Kidney tubule cell (primary cell): ENCODE measurements around the gene PCOLCE2.
"Not testable (repeated sequence)": the region's sequence is repeated elsewhere in the genome, so short reads cannot be mapped to it uniquely, and the experiment has no call there.

Experiments
- DNase-seq: peaks from one replicate; pipeline ENCODE4 v3.0.0-alpha.2; 2018; ENCODE audit warnings: low spot score

The PCOLCE2 gene

DNA sequence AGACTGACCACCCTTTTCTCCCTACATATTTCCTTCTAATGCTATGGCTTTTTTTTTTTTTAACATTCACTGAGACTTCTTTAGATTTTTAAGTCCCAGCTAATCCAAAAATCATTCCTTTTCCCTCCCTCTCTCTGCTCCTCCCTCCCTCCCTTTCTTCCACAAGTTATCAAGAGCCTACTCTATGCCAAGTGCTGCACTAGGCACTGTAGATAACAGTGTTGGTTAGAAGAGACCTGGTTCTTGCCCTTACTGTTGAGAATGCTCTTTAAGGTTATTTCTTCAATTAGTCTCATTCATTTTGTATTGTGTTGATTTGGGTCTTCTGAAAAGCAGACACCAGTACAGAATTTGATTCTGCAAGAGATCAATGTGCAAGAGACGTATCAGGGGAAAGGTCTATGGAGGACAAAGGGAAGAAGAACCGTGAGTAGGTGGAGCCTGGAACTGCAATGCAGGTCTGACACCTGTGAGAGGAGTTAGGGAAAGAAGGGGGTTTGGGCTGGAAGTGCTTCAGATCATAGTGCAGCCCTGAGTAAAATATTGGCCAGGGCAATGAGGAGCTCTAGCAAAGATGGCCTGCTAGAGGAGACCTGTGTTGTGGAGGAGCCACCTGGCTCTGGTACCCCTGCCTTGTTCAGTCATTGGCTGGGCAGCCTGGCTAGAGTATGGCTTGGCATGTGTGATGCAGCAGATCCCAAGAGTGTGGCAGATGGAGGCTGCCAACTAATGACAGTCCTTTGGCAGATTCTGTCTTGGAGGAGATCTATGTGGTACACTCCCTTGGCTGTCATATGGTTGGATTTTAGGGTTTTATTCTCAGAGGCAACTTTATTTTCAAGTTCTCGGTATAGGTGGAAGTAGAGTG is 9.7 kb upstream of the PCOLCE2 start:
- DNase-seq, result no peak

DNA sequence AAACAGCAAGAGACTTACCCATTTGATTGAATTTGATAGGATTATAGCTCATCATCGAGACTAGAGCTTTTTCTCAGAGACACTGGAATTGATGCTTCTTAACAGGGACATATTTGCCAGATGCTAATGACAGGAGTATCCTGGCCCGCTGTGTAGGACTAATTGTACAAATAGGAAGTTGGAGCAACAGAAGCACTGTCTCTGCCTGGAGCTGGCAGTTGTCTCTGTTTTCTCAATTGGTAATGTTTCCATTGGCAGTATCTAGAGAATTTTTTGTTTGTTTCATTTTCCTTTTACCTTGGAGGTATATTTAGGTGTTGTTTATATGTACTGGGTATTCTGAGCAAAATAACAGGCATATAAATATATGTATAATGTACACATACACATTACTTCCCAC is 8.9 kb upstream of the PCOLCE2 start:
- no peak for DNase-seq

DNA sequence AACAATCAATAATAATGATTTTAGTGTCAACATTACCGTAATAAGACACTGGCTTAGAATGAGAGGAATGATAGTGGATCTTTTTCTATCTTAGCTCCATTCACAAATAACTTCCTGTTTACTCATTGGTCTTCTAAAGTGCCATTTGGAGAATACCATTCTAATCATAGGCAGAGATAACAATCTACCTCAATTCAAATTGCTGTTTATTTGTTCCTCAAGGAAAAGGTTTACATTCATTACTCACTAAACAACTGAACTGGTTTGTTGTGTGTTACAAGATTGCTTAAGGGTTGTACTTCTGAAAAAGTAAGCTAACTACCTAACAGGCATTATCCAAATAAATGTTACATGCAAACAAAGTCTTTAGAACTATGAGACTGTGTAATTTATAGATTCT is 8.1 kb upstream of the PCOLCE2 start:
- no peak for DNase-seq

DNA sequence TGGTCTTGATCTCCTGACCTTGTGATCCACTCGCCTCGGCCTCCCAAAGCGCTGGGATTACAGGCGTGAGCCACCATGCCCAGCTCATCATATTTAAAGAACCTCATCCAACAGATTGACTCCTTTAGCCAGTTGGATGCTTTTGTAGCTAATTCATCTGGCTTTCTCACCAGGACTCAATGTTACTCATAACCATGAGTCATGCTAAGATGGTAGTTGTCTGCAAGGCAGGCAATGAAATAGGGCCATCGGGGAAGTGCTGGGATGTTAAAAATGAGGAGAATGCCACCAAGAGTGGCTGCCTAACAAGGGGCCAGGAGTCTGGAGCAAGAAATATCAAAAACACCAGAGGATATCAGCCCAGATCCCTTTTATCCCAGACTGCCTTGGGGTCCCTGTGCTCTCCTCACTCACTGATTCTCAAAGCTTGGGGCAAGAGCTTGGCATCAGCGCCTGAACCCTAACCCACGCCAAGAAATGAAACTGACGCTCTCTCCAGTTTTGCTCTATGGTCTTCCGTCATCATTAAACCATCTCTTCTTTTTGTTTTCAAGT is 7.4 kb upstream of the PCOLCE2 start:
- peak; percentile 78 for DNase-seq

DNA sequence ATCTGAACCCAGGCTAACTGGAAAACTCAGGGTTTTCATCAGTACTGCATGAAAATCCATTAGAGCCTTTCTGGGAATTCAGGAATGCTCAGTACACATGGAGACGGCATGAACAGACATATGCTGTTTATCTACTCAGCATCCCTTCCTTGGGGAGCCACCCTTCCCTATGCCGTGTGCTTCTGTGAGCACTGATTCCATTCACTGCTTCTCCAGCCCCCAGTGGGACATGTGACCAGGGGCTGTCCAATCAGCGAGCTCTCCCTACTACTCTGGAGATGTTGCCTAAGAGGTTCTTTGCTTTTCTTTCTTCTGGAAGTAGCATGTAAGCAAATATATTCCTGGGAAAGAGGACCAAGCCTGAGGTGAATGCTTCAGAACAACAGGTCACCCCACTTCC is 5.6 kb upstream of the PCOLCE2 start:
- DNase-seq, result no peak

DNA sequence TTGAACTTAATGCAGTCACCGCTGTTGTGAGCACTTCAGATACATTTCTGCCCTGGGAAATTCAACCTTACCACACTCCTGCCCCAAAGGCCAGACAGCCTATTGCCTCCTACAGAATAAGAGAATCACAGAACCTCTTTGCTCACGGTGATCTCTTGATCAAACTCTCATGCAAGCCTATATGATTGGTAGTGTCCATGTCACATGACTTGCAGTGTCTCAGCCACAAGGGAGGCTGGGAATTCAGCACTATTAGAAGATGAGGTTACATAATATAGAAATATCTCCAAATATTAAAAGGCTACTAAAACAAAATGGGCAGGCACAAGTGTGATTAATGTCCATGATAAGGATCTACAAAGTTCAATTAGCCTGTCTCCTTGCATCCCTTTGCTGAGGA is 3.8 kb upstream of the PCOLCE2 start:
- no peak for DNase-seq

DNA sequence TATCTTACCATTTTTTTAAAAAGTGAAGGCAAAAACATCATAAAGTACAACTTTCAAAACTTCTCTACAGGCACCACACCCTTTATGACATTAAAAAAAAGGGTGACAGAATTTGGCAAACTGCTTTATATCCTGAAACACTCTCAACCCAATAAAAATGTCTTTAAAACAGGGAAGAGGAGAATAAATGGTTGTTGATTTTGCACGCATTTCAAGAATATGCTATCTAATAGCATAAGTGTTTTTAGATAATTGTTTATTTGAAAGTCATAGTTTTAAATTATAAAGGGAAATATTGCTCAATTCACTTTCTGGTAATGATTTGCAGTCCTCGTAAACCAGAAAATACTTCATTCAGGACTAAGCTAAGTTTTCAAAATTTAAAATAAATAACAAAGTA is 1.7 kb upstream of the PCOLCE2 start:
- DNase-seq, result no peak

DNA sequence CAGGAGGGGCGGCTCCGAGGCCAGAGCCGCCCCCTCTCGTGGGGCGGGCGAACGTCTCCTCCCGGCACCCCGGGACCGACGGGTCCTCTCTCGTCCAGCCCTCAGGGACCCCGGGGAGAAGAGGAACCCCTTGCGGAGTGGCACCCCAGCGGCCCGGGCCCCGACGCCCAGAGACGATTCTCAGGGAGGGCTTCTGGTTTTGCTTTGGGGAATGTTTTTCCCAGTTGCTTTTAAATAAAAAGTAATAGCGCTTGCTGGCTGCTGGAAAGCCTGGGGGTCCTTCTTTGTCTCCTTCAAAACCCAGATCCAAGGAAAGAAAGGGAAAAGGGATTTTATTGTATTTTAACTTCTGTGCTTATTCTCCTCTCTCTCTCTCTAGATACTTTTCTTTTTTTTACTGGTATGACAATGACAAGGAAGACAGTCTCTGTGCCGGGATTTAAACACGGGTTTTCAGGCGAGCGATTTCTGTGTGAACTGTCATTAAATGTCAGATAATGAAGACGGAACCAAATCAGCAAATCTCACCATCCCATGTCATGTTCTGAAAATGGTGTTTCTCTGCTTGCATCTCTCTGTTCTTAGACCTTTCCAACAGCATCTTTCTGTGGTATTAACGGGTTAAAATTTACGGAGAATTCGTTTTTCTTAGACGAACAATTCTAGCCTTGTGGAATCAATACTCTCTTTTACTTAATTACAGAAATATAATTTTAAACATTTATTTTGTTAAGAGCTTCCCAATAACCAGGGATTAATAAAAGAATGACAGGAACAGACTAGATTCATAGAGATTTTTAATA is 530 bp upstream of the PCOLCE2 start:
- no peak for DNase-seq

DNA sequence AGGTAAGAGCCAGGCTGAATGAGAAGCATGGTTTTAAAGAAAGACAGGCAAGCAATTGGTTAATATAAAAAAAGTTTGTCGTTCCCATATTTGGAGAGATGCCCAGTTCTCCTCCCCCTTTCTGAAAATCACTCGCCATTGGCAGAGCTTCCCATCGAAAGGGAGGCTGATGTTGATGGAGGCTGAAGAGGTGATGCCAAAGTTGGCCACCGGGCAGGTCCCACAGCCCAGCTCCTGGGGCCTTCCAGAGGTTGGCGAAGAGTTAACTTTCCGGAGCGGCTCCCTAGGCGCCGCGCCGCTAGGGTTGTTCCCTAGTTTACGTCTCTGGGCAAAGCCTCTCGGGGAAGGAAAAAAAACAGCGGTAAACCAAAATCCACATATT is 793 bp downstream of the PCOLCE2 start:
- DNase-seq, result peak; percentile 48

DNA sequence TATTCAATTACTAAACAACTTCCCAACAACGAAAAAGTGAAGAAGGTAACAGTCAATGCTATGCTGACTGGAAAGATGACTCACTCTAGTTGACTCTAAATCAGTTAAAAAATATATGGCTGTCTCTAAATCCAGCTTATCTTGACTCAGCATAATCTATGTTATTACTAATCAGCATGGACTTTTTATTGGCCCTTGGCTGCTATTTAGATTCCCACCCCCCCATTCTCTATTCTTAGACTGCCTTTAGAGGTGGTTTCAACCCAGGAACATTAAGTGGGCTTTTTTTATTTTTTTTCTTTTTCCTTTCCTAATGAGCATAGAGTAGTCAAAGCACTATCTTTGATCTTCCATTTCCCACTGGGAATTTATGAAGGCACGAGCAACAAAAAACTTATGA is 1.9 kb downstream of the PCOLCE2 start:
- DNase-seq, result peak; percentile 34

DNA sequence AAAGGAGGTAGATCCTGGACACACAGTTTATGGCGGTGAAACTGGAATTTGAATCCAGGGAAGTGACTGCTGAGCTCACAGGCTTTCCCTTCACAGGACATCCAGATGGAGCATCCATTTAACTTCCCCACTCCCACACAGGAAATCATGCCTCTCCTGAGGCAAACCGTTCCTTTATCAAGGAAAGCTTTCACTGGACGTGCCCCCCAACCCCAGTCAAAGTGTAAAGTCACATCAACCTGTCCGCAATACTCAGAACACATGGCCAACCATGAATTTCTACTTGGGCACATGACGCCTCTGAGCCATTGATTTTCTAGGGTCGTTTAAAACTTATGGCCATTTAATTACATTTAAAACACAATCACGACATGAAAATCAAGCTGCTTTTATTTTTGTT is 2.9 kb downstream of the PCOLCE2 start:
- no peak for DNase-seq

DNA sequence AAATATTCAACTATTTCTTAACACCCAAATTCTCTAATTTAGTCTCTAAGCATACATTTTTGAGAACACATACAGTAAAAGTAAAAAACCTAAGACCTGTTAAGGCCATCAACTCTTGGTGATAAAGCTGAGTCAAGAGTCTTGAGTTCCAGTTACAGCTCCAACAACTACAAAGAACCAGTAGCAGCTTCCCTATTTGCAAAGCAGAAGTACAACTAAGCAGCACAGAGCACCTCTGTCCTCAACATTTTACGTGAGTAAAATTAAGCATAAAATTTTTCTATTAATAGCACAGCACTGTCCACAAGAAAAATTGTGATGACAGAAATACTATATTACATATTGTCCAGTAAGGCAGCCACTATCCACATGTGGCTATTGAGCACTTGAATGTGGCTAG is 4.4 kb downstream of the PCOLCE2 start:
- no peak for DNase-seq

DNA sequence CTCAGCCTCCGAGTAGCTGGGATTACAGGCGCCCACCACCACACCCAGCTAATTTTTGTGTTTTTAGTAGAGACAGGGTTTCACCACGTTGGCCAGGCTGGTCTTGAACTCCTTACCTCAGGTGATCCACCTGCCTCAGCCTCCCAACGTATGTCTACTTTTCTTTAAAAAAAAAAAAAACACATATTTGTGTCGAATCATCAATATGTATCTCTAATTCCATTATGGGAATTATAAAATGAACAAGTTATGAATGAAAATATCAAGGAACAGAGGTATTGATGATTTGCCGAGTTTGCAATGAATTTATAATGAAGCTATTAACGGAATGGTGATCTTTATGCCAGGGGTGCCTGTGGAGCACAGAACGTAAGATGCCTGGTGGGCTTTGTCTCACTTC is 5.3 kb downstream of the PCOLCE2 start:
- DNase-seq, result not testable (repeated sequence)

DNA sequence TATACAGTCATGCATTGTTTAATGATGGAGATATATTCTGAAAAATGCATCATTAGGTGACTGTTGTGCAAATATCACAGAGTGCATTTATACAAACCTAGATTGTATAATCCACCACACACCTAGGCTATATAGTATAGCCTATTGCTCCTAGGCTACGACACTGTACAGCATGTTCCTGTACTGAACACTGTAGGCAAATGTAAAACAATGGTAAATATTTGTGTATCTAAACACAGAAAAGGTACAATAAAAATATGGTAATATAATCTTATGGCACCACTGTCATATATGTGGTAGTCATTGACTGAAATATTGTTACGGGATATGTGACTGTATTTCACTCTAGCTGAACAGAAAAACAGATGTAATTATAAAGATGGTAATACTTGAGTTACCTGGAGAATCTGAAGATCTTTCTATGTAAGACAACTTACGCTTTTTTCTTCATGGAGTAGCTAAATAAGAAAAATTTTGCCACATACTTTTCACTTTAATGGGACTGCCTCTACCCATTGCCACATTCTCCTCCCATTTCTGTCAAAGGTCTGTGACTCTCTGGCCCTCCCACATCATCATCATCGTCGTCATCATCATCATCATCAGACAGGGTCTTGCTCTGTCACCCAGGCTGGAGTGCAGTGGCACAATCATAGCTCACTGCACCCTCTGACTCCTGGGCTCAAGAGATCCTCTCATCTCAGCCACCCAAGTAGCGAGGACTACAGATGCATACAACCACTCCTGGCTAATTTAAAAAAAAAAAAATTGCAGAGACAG is 7.2 kb downstream of the PCOLCE2 start:
- no peak for DNase-seq

DNA sequence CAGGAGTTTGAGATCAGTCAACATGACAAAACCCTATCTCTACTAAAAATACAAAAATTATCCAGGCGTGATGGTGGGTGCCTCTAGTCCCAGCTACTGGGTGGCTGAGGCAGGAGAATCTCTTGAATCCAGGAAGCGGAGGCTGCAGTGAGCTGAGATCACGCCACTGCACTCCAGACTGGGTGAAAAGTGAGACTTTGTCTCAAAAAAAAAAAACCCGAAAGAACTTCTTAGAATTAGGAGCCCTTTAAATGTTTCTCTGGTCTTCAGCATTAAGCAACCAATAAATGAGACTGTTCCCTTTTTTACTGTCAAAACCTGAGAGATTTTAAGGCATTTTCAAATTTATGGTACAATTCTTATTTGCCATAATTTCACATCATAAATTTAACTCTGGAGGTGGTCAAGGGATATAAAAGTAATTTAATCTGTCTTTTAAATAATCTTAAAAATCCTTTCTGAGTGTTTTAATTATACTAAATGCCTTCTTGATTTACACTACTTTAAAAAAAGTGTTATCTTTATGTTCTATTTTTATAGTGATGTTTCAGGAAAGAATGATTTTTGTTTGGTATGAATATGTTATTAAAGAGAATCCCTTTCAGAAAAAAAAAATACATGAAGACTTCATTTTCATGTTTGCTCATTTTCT is 10.1 kb downstream of the PCOLCE2 start:
- no peak for DNase-seq

DNA sequence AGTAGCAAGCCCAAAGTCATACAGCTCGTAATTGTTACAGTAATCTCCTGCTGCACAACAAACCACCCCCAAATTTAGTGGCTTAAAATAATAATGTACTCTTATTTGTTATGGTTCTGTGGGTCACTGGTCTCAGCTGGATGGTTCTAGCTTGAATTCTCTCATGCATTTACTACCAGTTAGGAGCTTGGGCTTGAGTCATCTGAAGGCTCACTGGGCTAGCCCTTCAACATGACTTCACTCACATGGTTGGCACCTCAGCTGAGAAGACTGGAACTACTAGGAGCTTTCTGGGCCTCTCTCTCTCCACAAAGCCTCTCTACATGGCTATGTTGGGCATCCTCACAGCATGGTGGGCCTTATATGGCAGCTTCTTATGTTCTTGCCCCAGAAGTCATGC is 12.5 kb downstream of the PCOLCE2 start:
- DNase-seq, result peak; percentile 72

DNA sequence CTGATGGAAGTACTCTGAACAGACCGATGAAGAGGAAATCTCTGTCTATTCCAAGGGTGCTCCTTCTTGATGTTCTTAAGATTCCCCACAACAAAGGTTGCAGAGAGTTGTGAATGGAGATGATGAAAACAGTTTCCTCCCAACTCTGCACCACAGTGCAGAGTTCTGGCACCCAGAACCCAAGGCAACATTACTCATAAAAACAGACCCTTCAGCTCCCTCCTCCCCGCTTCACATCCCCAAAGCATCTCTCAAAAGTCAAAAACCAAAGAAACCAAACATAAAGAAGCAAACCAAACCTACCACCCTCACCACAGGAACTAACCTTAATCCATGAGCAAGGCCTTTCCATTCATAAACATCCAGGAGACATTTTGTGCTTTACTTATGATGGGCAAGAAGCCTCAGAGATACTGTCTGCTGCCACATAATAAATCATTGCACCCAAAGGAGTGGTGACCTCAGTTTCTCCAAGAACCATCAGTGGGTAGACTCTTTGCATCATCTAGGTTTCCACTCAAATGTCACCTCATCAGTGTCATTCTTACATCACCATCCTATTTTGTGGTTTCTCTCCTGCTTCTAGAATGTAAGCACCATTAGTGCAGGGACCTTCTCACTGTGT is 13.2 kb downstream of the PCOLCE2 start:
- no peak for DNase-seq

DNA sequence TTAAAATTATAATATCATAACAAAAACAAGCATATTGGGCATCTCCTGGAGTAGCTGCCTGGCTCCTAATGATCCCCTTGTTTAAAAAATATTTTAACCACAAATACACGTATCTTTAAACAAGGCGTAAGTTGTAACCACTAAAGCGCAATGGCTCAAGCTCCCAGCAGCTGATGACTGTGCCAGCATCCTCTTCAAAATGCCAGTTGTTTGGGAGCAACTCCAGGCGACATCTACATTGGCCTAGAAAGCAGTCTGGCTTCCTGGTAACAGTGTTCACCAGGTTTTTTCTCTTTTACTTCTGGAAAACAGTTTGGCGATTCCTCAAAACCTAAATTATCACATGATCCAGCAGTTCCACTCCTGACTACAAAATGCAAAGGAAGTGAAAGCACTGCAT is 13.8 kb downstream of the PCOLCE2 start:
- no peak for DNase-seq

DNA sequence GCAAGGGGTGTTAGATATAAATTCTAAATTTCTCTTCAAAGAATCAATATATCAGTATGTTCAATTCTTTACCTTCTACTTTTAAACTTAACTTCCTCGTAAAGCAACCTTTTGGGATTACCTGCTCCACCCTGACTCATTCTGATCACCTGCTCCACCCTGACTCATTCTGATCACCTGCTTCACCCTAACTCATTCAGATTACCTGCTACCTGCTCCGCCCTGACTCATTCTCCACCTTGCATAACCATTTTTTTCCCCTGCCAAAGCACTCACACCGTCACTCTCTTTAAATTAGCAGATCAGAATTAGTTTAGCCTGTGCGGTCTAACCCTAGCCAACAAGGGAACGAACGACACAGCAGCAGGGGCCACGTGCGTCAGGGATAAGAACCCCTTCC is 20.5 kb downstream of the PCOLCE2 start:
- not testable (repeated sequence) for DNase-seq

DNA sequence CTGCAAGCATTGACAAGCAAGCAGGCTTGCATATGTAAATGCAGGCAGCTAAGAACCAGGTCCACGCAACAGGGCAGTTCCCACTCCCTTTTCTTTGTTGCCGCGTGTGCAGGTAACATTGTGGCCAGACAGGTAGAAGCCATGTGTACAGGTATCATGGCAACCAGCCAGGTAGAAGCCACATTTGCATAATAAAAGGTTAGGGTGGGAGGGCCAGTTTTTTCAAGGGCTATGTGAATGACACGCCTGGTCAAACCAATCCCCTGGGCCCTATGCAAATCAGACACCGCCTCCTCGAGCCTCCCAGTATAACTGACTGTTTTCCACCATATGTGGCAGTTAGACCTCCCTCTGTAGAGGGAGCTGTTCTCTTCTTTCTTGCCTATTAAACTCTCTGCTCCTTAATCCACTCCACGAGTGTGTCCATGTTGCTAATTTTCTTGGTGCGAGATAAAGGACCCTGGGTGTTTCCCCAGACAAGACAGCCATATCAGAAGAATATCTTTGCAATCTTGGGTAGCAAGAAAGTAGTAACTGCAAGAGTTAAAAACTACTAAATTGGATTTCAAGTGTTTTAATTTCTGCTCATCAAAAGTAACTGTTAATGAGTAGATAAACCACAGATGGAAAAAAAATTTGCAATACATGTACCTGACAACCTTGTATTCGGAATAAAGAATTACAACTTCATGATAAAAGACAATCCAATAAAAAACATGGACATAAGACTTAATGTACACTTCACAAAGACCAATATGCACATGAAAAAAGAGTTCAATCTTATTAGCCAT is 21.8 kb downstream of the PCOLCE2 start:
- DNase-seq, result peak; percentile 42
